Activated CD8-positive, alpha-beta memory T cell treated with anti-CD3 and anti-CD28 coated beads for 24 hours (primary cell): ENCODE measurements around the gene ABHD17B.
"Not testable (repeated sequence)": the region's sequence is repeated elsewhere in the genome, so short reads cannot be mapped to it uniquely, and the experiment has no call there.

Source experiments
- DNase-seq: peaks from one replicate; pipeline ENCODE4 v3.0.0-alpha.2; 2020

ABHD17B gene

DNA sequence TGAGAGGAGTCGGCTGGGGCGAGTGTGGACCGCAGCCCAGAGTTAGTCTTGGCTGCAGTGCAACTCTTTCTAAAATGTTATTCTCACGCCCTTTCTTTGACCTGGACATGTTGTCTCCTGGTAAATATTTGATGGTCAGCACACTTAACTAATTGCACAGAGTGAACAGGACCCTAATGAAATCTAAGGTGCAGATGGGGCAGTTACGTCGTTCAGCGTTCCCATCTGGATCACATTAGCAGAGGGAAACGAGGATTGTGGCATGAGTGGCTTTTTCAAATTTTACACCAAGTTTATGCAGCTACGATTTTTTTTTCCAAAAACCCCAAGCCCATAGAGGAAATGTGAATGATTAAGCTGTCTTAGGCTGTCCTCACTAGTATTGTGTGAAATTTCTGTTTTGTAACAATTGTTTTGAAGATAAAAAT lies 929 bp upstream of the ABHD17B start:
- DNase-seq = no peak

DNA sequence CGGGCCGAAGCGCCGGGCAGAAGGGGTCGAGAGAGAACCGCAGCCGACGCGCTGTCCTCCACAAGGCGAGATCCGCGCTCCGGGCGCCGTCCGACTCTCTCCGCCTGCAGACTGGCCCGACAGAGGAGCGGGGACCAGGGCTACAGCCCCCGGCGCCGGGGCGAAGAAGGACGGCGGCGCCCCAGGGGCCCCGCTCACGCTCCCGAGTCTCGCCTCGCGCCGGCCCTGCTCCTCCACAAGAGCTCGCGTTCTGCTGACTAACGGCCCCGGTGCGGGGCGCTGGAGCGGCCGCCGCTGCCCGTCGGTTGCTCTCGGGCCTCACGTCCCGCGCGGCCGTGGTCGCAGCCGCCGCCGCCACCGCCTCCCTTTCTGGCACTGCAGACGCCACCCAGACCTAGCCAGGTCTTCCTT lies 338 bp downstream of the ABHD17B start:
- DNase-seq = no peak

DNA sequence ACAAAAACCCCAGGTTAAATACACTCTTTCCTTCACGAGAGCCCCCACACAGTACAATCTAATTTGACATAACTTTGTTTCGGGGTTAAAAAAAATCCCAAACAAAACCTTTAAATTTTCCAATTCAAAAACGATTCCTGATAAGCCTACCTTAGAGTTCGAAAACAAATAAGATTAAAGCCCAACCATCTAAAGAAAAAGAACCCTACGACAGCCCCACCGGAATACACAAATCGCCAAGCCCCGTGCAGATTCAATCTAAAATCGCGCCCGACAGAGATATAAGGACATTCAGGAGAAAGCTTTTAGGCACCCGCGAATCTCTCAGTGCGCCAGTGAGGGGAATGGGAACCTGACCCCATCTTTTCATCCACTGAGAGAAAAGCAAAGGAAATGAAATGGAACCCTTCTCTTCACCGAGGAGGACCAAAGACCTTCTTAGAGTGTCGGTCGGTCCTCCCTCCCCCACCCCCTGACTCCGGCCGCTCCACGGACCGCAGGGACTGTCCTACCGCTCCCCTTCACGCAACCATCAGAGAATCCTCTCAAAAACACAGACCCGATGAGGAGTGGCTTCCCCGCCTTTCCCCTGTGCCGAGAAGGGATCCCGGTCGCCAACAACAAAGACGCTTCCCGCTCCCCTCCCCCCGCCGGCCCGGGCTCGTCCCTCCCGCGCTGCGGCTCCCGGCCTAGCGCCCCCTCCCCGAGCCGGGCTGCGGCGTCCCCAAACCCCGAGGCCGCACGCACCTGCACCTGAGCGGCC lies 925 bp downstream of the ABHD17B start:
- peak; percentile 73 for DNase-seq

GRCh38 chr9:71908825-71909224 lies 2.2 kb downstream of the ABHD17B start:
- DNase-seq = no peak

DNA sequence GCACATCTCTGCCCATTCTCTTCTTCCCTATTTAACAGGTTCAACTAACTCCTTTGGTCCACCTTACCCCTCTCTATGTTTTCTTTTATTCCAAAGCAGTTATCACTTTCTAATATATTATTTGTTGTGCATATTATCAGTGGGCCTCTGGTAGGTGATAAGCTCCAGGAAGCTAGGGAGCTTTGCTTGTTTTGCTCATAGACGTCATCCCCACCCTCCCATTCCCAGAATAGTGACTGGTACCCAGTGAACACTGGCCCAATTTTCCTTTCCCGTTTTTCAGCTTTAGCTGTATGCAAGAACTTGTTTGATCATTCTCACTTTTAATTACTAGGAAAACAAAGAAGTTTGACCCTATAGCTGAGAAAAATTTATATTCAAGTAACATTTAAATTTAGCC lies 6.9 kb downstream of the ABHD17B start:
- DNase-seq = no peak

- no peak for DNase-seq
These were observed 9.0 kb downstream of the ABHD17B start for GRCh38 chr9:71901695-71902597.

GRCh38 chr9:71898756-71899155 lies 12.2 kb downstream of the ABHD17B start:
- DNase-seq = not testable (repeated sequence)

GRCh38 chr9:71897577-71897976 lies 13.4 kb downstream of the ABHD17B start:
- DNase-seq = no peak

- no peak for DNase-seq
These were observed 14.2 kb downstream of the ABHD17B start for GRCh38 chr9:71896761-71897160.

GRCh38 chr9:71895955-71896354 lies 15.0 kb downstream of the ABHD17B start:
- no peak for DNase-seq

DNA sequence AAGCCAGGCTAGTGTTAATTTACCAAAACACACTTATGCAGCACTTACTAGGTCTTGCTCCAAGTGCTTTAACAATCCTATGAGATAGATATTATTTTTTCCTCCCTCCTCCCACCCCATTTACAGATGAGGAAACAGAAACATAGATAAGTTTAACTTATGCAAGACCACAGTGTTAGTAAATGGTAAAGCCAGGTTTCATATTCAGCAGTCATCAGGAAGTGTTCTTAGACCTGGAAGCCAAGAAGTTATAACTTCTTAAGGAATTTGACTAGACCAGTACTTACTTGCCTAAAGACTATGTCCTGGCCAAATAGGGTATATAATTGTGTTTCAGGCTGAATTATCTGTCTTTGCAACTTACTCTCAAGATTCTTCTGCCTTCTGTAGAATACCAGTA lies 15.9 kb downstream of the ABHD17B start:
- DNase-seq = no peak

DNA sequence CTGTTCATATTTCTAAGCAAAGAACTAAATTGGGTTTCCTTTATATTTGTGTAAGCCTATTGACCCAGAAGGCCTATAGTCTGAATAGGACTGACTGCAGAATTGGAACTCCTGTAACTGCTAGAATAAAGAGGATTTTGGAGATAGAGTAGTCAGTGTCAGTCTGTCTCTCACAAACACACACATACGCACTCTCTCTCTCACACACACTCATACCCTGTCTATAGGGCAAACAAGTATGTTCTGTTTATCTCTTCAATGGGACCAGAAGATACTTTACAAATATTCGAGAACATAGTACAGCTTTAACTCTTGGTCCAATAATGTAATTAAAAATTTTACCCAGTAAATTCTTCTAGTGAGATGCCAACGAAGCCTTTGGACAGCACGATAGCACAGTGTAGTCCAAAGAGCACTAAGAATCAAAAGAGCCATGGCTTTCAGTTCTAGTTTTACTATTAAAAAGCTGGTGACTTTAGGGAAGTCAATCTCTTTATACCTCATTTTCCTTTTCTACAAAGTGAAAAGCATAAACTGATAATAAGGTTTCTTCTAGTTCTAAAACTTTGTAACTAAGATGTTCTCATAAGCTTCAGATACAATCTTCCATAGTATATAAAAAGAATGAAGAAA lies 19.3 kb downstream of the ABHD17B start:
- no peak for DNase-seq

DNA sequence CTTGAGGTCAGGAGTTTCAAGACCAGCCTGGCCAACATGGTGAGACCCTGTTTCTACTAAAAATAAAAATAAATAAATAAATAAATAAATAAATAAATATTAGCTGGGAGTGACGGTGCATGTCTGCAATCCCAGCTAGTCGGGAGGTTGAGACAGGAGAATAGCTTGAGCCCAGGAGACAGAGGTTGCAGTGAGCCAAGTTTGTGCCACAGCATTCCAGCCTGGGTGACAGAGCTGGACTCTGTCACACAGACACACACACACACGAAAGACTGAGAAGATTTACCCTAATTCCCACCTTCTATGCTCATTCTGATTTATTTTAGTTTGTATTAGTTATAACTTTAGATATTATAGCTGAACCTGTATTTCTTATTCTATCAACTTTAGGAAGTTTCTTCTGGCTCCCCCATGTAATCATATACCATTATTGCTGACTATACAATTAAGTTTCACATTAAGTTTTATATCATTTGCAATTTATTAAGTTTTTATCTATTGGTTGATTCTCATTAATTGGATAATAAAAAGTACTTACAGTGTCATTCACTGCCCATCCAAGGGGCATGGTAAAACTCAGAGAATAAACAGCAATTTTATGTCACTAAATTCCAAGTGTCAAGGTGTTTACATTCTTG lies 20.8 kb downstream of the ABHD17B start:
- DNase-seq = no peak

DNA sequence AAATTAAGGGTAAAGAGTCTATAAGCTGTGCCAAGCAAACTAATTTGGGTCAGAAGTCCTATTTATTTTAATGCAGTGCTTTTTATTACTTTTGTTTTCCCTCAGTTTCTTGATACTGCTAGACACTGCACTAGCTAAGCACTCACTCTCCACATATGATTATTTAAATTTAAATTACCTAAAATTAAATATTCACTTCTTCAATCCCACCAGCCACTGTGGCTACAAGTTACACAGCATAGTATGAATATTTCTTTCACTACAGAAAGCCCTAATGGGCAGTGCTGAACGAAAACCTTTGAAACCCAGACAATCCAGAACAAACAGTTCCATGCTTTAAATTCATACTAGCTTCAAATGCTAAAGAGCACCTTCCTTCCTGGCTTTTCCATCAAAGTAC lies 23.6 kb downstream of the ABHD17B start:
- no peak for DNase-seq

GRCh38 chr9:71886541-71886940 lies 24.5 kb downstream of the ABHD17B start:
- DNase-seq = no peak

- DNase-seq = no peak
These were observed 25.0 kb downstream of the ABHD17B start for GRCh38 chr9:71886015-71886414.

DNA sequence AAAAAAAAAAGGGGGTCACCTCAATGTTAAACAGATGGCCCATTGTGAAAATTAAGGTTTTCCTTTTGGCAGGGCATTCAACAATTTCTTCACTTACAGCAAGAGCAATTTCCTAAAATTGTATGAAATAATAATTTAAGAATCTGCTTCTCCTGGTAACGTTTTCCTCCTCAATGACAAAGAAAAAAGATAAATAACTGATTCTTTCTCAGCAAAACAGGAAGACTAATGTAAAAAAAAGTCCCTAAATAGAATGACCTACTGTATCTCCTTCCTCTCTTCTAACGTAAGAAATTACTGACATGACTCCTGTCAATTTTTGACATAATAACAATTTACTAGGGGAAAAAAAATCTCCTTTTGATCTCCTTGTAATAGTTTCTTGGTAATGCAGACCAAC lies 25.5 kb downstream of the ABHD17B start:
- no peak for DNase-seq

GRCh38 chr9:71884005-71884404 lies 27.0 kb downstream of the ABHD17B start:
- DNase-seq = no peak

- no peak for DNase-seq
These were observed 31.3 kb downstream of the ABHD17B start for GRCh38 chr9:71879644-71880174.

DNA sequence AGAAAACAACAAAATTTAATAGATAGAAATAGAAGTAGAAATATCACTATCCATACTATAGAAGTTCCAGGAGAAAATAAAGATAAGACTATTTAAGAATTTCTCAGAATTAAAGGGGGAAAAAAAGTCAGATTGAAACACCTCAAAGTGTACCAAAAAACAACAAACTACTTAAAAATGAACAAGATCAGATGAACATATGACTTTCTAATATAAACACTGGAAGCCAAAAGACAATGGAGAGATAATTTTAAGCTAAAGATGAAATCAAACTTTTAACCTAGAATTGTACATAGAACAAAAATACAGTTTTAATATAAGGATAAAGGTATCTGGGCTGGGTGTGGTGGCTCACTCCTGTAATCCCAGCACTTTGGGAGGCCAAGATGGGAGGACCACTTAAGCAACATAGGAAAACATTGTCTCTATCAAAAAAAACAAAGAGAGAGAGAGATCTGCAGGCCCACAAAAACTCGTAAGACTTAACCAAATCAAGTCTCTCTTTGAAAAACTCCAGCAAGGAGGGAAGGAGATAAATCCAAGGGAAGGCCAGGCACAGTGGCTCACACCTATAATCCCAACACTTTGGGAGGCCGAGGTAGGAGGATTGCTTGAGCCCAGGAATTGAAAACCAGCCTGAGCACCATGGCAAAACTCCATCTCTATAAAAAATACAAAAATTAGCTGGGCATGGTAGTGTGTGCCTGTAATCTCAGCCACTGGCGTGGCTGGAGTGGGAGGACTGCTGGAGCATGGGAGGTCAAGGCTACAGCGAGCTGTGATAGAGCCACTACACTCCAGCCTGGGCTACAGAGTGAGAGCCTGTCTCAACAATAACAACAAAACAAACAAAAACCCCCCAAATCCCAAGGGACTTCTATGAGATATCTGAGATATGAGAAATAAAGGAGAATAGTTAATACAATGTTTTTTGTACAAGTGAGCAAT lies 32.4 kb downstream of the ABHD17B start:
- DNase-seq = no peak

GRCh38 chr9:71876829-71877228 lies 34.2 kb downstream of the ABHD17B start:
- no peak for DNase-seq

DNA sequence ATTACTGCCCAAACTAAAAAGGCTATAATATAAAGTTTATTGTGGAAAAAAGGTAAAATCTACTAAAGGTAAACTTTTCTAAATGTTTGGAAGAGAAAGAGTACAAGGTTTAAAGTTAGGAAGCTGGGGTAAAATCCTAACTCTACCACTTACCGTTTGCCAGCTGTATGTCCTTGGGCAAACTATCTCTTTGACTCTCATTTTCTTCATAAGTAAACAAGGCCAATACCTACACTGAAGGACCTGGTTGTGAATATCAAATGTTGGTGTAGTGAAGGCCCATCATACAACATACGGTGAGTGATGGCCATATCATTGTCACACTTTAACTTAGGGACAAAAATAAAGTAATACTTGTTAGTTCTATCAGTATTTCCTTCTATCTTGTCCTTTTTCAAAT lies 34.9 kb downstream of the ABHD17B start:
- DNase-seq = no peak
